ENCODE results near the gene SERTAD3. TPM values are rescaled to one million over a fixed set of nuclear protein-coding genes. Genes with fewer than 3 reads are reported as not detected.
"Not testable (repeated sequence)": the region's sequence is repeated elsewhere in the genome, so short reads cannot be mapped to it uniquely, and the experiment has no call there.

SERTAD3 gene
- total RNA-seq, 1 donor from 2014 or later = 33.7 TPM

- no peak for DNase-seq (ENCODE audit: extremely low spot score, unreplicated experiment)
- no peak overlapping the region for H3K4me3 Mint-ChIP-seq
- H3K9me3 Mint-ChIP-seq = no peaks in the 10 kb centered on the region
- H3K27me3 Mint-ChIP-seq = peaks cover 12% of the 10 kb centered on the region
- H3K4me1 Mint-ChIP-seq (ENCODE audit: unreplicated experiment) = peaks cover 13% of the 10 kb centered on the region
- TF ChIP-seq CTCF (conservative IDR thresholded peaks at IDR 0.05) = no peak
- no peak overlapping the region for H3K27ac Mint-ChIP-seq
- H3K36me3 Mint-ChIP-seq = peaks cover 5% of the 10 kb centered on the region
These were observed 17.6 kb upstream of the SERTAD3 start for GRCh38 chr19:40461669-40462221.

- H3K36me3 Mint-ChIP-seq = no peaks in the 10 kb centered on the region
- no peak for DNase-seq (ENCODE audit: extremely low spot score, unreplicated experiment)
- peaks cover 6% of the 10 kb centered on the region for H3K4me1 Mint-ChIP-seq (ENCODE audit: unreplicated experiment)
- H3K9me3 Mint-ChIP-seq = no peaks in the 10 kb centered on the region
- H3K27ac Mint-ChIP-seq = no peak overlapping the region
- H3K4me3 Mint-ChIP-seq = no peak overlapping the region
- H3K27me3 Mint-ChIP-seq = no peaks in the 10 kb centered on the region
- TF ChIP-seq CTCF (conservative IDR thresholded peaks at IDR 0.05) = no peak
These were observed 16.1 kb upstream of the SERTAD3 start for GRCh38 chr19:40460185-40460584.

- no peak overlapping the region for H3K27ac Mint-ChIP-seq
- H3K27me3 Mint-ChIP-seq = no peaks in the 10 kb centered on the region
- no peak overlapping the region for H3K4me3 Mint-ChIP-seq
- H3K9me3 Mint-ChIP-seq = no peaks in the 10 kb centered on the region
- DNase-seq (ENCODE audit: extremely low spot score, unreplicated experiment) = no peak
- no peaks in the 10 kb centered on the region for H3K4me1 Mint-ChIP-seq (ENCODE audit: unreplicated experiment)
- TF ChIP-seq CTCF (conservative IDR thresholded peaks at IDR 0.05) = no peak
- H3K36me3 Mint-ChIP-seq = no peaks in the 10 kb centered on the region
These were observed 14.5 kb upstream of the SERTAD3 start for GRCh38 chr19:40458597-40458974.

GRCh38 chr19:40457953-40458596 is 13.9 kb upstream of the SERTAD3 start:
- Mint-ChIP-seq H3K27ac (no peak overlapping the region), H3K4me1 (ENCODE audit: unreplicated experiment) (no peaks in the 10 kb centered on the region), H3K36me3 (no peaks in the 10 kb centered on the region), H3K4me3 (no peak overlapping the region), H3K27me3 (no peaks in the 10 kb centered on the region), H3K9me3 (no peaks in the 10 kb centered on the region)
- no peak for TF ChIP-seq CTCF (conservative IDR thresholded peaks at IDR 0.05)
- DNase-seq (ENCODE audit: extremely low spot score, unreplicated experiment) = no peak

GRCh38 chr19:40457048-40457447 is 12.9 kb upstream of the SERTAD3 start:
- no peak for TF ChIP-seq CTCF (conservative IDR thresholded peaks at IDR 0.05)
- Mint-ChIP-seq H3K27ac (no peak overlapping the region), H3K4me1 (ENCODE audit: unreplicated experiment) (no peaks in the 10 kb centered on the region), H3K4me3 (no peak overlapping the region), H3K27me3 (no peaks in the 10 kb centered on the region), H3K36me3 (no peaks in the 10 kb centered on the region), H3K9me3 (no peaks in the 10 kb centered on the region)
- DNase-seq (ENCODE audit: extremely low spot score, unreplicated experiment) = no peak

GRCh38 chr19:40453943-40454342 is 9.8 kb upstream of the SERTAD3 start:
- H3K27ac Mint-ChIP-seq; H3K9me3 Mint-ChIP-seq; H3K36me3 Mint-ChIP-seq; H3K27me3 Mint-ChIP-seq; H3K4me3 Mint-ChIP-seq; DNase-seq (ENCODE audit: extremely low spot score, unreplicated experiment); H3K4me1 Mint-ChIP-seq (ENCODE audit: unreplicated experiment): not testable (repeated sequence)

All from type B pancreatic cell (in vitro differentiated cells).